GM23338 (cell line): ENCODE measurements around the gene ARRDC1. TPM values are rescaled to one million over a fixed set of nuclear protein-coding genes. Genes with fewer than 3 reads are reported as not detected.

ENCODE experiments used
- ATAC-seq: fragments of 200-7000 bp; cut with Tn5 transposase; 3 replicates; pipeline ENCODE4 v1.9.1; 2020
- DNase-seq: peaks from one replicate; pipeline ENCODE4 v3.0.0-alpha.2; 2015; ENCODE audit warnings: low spot score
- H2AFZ ChIP-seq: fragments of 200-600 bp; sonication (generic); 2 replicates; pipeline ENCODE4 v1.8.0; 2016; ENCODE audit warnings: antibody characterized with exemption, mild to moderate bottlenecking, moderate library complexity
- H3F3A ChIP-seq: fragments of 200-600 bp; sonication (generic); replicated peaks from 2 replicates; pipeline ENCODE4 v1.8.0; 2017; ENCODE audit warnings: antibody characterized with exemption, mixed run types, low read depth
- H3K27ac ChIP-seq: fragments of 200-600 bp; sonication (generic); 2 replicates; pipeline ENCODE4 v1.6.1; 2016; ENCODE audit warnings: low read depth
- H3K27me3 ChIP-seq: fragments of 200-600 bp; sonication (generic); 2 replicates; pipeline ENCODE4 v1.8.0; 2016; ENCODE audit warnings: mild to moderate bottlenecking, mixed run types, moderate library complexity; ENCODE audit not compliant: insufficient read depth
- H3K36me3 ChIP-seq: fragments of 200-600 bp; sonication (generic); 2 replicates; pipeline ENCODE4 v1.8.0; 2016; ENCODE audit warnings: mild to moderate bottlenecking; ENCODE audit not compliant: insufficient read depth
- H3K4me1 ChIP-seq: fragments of 200-600 bp; sonication (generic); 2 replicates; pipeline ENCODE4 v1.8.0; 2016; ENCODE audit warnings: mild to moderate bottlenecking, moderate library complexity; ENCODE audit not compliant: insufficient read depth
- H3K4me2 ChIP-seq: fragments of 200-600 bp; sonication (generic); 2 replicates; pipeline ENCODE4 v1.7.1; 2017; ENCODE audit warnings: mixed run types
- H3K4me3 ChIP-seq: fragments of 200-600 bp; sonication (generic); 2 replicates; pipeline ENCODE4 v1.6.1; 2016; ENCODE audit warnings: mixed run types
- H3K79me2 ChIP-seq: fragments of 200-600 bp; sonication (generic); replicated peaks from 2 replicates; pipeline ENCODE4 v1.8.0; 2017; ENCODE audit warnings: mild to moderate bottlenecking; ENCODE audit not compliant: insufficient read depth
- H3K9me2 ChIP-seq: fragments of 200-600 bp; sonication (generic); 2 replicates; pipeline ENCODE4 v1.8.0; 2017; ENCODE audit not compliant: insufficient read depth
- H4K20me1 ChIP-seq: fragments of 200-600 bp; sonication (generic); replicated peaks from 2 replicates; pipeline ENCODE4 v1.8.0; 2017; ENCODE audit warnings: mild to moderate bottlenecking; ENCODE audit not compliant: insufficient read depth
- H3K27ac Mint-ChIP-seq: 2 replicates; pipeline ENCODE4 v1.8.0; 2020; ENCODE audit warnings: inconsistent platforms, mild to moderate bottlenecking, moderate library complexity, mixed read lengths
- H3K27me3 Mint-ChIP-seq: 3 replicates; pipeline ENCODE4 v1.8.0; 2022; ENCODE audit warnings: low read depth, mild to moderate bottlenecking, moderate library complexity, mixed read lengths, inconsistent platforms; ENCODE audit not compliant: insufficient read depth, poor library complexity
- H3K36me3 Mint-ChIP-seq: 3 replicates; pipeline ENCODE4 v1.8.0; 2021; ENCODE audit warnings: low read depth, mild to moderate bottlenecking, inconsistent platforms, moderate library complexity, mixed read lengths
- H3K4me1 Mint-ChIP-seq: 3 replicates; pipeline ENCODE4 v1.8.0; 2020; ENCODE audit warnings: mild to moderate bottlenecking, inconsistent platforms, mixed read lengths
- H3K4me3 Mint-ChIP-seq: 3 replicates; pipeline ENCODE4 v1.8.0; 2021; ENCODE audit warnings: moderate library complexity, mild to moderate bottlenecking, inconsistent platforms, mixed read lengths
- H3K9me3 Mint-ChIP-seq: 3 replicates; pipeline ENCODE4 v1.8.0; 2020; ENCODE audit warnings: moderate library complexity, mild to moderate bottlenecking, inconsistent platforms, mixed read lengths
- CTCF ChIP-seq, 2 experiments: fragments of 200-600 bp in 1 of 2; sonication (generic) in 1 of 2; conservative IDR thresholded peaks; 2 replicates each; pipeline versions ENCODE4 v1.5.1 to v1.6.1; 2016 to 2017; ENCODE audit warnings: antibody characterized with exemption in 2 of 2, low read depth in 2 of 2, mild to moderate bottlenecking in 2 of 2, moderate library complexity in 1 of 2
- EZH2phosphoT487 ChIP-seq: fragments of 200-600 bp; sonication (generic); IDR thresholded peaks from one replicate; pipeline ENCODE4 v1.8.1; 2018; ENCODE audit warnings: antibody characterized with exemption; ENCODE audit not compliant: unreplicated experiment
- ZNF462 ChIP-seq: fragments of 250-450 bp; sonication (Bioruptor Pico); IDR thresholded peaks from 2 replicates; pipeline ENCODE4 v1.5.0; 2020; ENCODE audit warnings: mild to moderate bottlenecking, moderate library complexity
- polyA plus RNA-seq: library from polyadenylated mRNA; unstranded; fragments of >200 nt; fragmentation: Nextera tagmentation; extraction: Ambion mirVana; gene quantifications from 2 replicates; pipeline ENCODE4 v1.2.1, GENCODE V29; 2016
- total RNA-seq: library from RNA; depleted of rRNA; stranded (reverse); fragments of >200 nt; shearing (Covaris generic); gene quantifications from 2 replicates; pipeline ENCODE4 v1.2.3, GENCODE V29; 2014

Gene ARRDC1
- total and polyA plus RNA-seq, 2 experiments from 2014 or later, result 36.6 to 63.8 TPM

- Histone ChIP-seq H3F3A (0 out of 2 replicates have a peak, but pooled peaks cover 11% of the 10 kb centered on the region), H3K27me3 (peaks cover 6% of the 10 kb centered on the region), H3K4me1 (peaks cover 6% of the 10 kb centered on the region; the same call in 1 of the 2 replicates), H3K9me2 (no peaks in the 10 kb centered on the region), H3K4me2 (peak overlapping the region; percentile 84), H2AFZ (no peak overlapping the region), H3K27ac (no peak overlapping the region), H4K20me1 (peaks cover 5% of the 10 kb centered on the region; the same call in 1 of the 2 replicates), H3K79me2 (peaks cover 7% of the 10 kb centered on the region; the same call in 1 of the 2 replicates), H3K4me3 (peak overlapping the region; percentile 69), H3K36me3 (no peaks in the 10 kb centered on the region)
- ATAC-seq, result peak; percentile 20
- TF ChIP-seq EZH2phosphoT487, result no peak
- Mint-ChIP-seq H3K36me3 (no peaks in the 10 kb centered on the region; the same call in 2 of the 3 replicates), H3K27ac (no peak overlapping the region), H3K9me3 (no peaks in the 10 kb centered on the region), H3K27me3 (peaks cover 18% of the 10 kb centered on the region), H3K4me1 (peaks cover 18% of the 10 kb centered on the region), H3K4me3 (peak overlapping the region; percentile 74)
- DNase-seq, result peak; percentile 50
These were observed 627 bp downstream of the ARRDC1 start for GRCh38 chr9:137606005-137606621.

GRCh38 chr9:137606734-137607138, 1.2 kb downstream of the ARRDC1 start:
- DNase-seq (no peak), ATAC-seq (no peak)
- H3K27ac ChIP-seq, result no peak overlapping the region
- no peak overlapping the region for H3K27ac Mint-ChIP-seq
- peaks cover 6% of the 10 kb centered on the region; the same call in 1 of the 2 replicates for H3K4me1 ChIP-seq
- no peaks in the 10 kb centered on the region for H3K36me3 ChIP-seq
- H2AFZ ChIP-seq, result no peak overlapping the region
- no peaks in the 10 kb centered on the region for H3K9me3 Mint-ChIP-seq
- peaks cover 5% of the 10 kb centered on the region; the same call in 1 of the 2 replicates for H4K20me1 ChIP-seq
- H3K36me3 Mint-ChIP-seq, result no peaks in the 10 kb centered on the region; the same call in 2 of the 3 replicates
- peaks cover 24% of the 10 kb centered on the region for H3K27me3 Mint-ChIP-seq
- peaks cover 6% of the 10 kb centered on the region for H3K27me3 ChIP-seq
- H3K9me2 ChIP-seq, result no peaks in the 10 kb centered on the region
- H3K4me3 Mint-ChIP-seq, result peak overlapping the region; percentile 74
- H3K4me2 ChIP-seq, result peak overlapping the region; percentile 84
- H3K4me3 ChIP-seq, result peak overlapping the region; percentile 69
- H3F3A ChIP-seq, result 0 out of 2 replicates have a peak, but pooled peaks cover 11% of the 10 kb centered on the region
- TF ChIP-seq CTCF (conservative IDR thresholded peaks at IDR 0.05; ENCODE audit: low read depth in 2 of 2) (no peak), ZNF462 (CRISPR knock-in tag) (no peak)
- peaks cover 24% of the 10 kb centered on the region for H3K4me1 Mint-ChIP-seq
- H3K79me2 ChIP-seq, result peaks cover 7% of the 10 kb centered on the region; the same call in 1 of the 2 replicates
